ENCODE measurements around the gene ROR2. TPM values are rescaled to one million over a fixed set of nuclear protein-coding genes. Genes with fewer than 3 reads are reported as not detected.

The ROR2 gene
- total and polyA plus RNA-seq, 2 of the 13 experiments (the other 11 are each of a cell fraction or from before 2014, with no cell fraction given) = not detected

GRCh38 chr9:91659529-91660495 is 290.2 kb downstream of the ROR2 start:
- H3K27me3 ChIP-seq (ENCODE audit: control insufficient read depth in 1 of 2, insufficient read depth in 2 of 2, low read length in 2 of 2) = peaks cover 1 to 12% of the 10 kb centered on the region in 2 experiments; a peak in 2 of 5 replicates
- DNase-seq (ENCODE audit: low spot score) (no peak), ATAC-seq (peak; percentile 93), FAIRE-seq (no peak)
- H3K27ac ChIP-seq (ENCODE audit: extremely low read length, insufficient read depth, low read length) = no peak overlapping the region
- no peaks in the 10 kb centered on the region for H3K36me3 ChIP-seq (replicated peaks in 1 of 2; ENCODE audit: control insufficient read depth in 1 of 2, insufficient read depth in 2 of 2, low read length in 2 of 2)
- H3K9ac ChIP-seq (ENCODE audit: insufficient read depth, low read depth, low read length) = no peak overlapping the region
- 41% methylated on average over 6 of the region's 6 CpGs for WGBS (ENCODE audit: low lambda C conversion rate)
- POLR2A ChIA-PET = no interaction called here
- intact Hi-C loops (cut with micrococcal nuclease; ENCODE audit: unreplicated experiment) = loop anchor here (1.0 kb wide), 1 partner anchor 67 kb away; no protein-coding TSS in a partner anchor
- H2AFZ ChIP-seq (ENCODE audit: low read length) = no peak overlapping the region
- no peaks in the 10 kb centered on the region for H4K20me1 ChIP-seq (ENCODE audit: insufficient read depth, low read length)
- H3K4me2 ChIP-seq (ENCODE audit: low read depth, low read length) = no peak overlapping the region
- BruUV-seq (replicated peaks) = no TSS peak
- no peaks in the 10 kb centered on the region for H3K9me3 ChIP-seq (ENCODE audit: low read length)
- H3K4me1 ChIP-seq (ENCODE audit: insufficient read depth, low read length) = no peaks in the 10 kb centered on the region
- CTCF ChIA-PET (ENCODE audit: low intra/inter-chr PET ratio, low total read pairs) = no interaction called here
- H3K4me3 ChIP-seq (replicated peaks in 1 of 3; ENCODE audit: insufficient read depth in 1 of 3, low read depth in 2 of 3, low read length in 3 of 3) = no peak overlapping the region
- H3K79me2 ChIP-seq (ENCODE audit: insufficient read depth, low read length) = no peaks in the 10 kb centered on the region
- in situ Hi-C loops (cut with HindIII; ENCODE audit: extremely low pct_ligation_motif_present, low pct_unique_long_range_greater_than_20kb) = no loop called here
- no peak for TF ChIP-seq DNMT3B (CRISPR knock-in tag; conservative IDR thresholded peaks at IDR 0.05)
- no peak for TF ChIP-seq ZFP37 (CRISPR knock-in tag; IDR thresholded peaks at IDR 0.05; ENCODE audit: borderline replicate concordance)
- no peak for TF ChIP-seq PREB (CRISPR knock-in tag; IDR thresholded peaks at IDR 0.05)
- TF ChIP-seq STAG1 (CRISPR knock-in tag; IDR thresholded peaks at IDR 0.05) = peak; percentile 48
- no peak for TF ChIP-seq HES4 (CRISPR knock-in tag; IDR thresholded peaks at IDR 0.05; ENCODE audit: borderline replicate concordance)
- TF ChIP-seq IKZF1 (IDR thresholded peaks at IDR 0.05) = no peak
- TF ChIP-seq KIAA2018 (CRISPR knock-in tag; IDR thresholded peaks at IDR 0.05; ENCODE audit: borderline replicate concordance) = no peak
- TF ChIP-seq ZBTB33 (CRISPR knock-in tag; IDR thresholded peaks at IDR 0.05) = no peak
- TF ChIP-seq SMC3 (IDR thresholded peaks at IDR 0.05; ENCODE audit: low read length) = peak; percentile 54; the same call in 1 of the 2 replicates
- 0 out of 2 replicates have a peak, but pooled peaks have one; percentile 15 for TF ChIP-seq RAD21 (CRISPR knock-in tag; IDR thresholded peaks at IDR 0.05)
- no peak for TF ChIP-seq ZFP36L1 (CRISPR knock-in tag; IDR thresholded peaks at IDR 0.05)
